HG03045 (cell line): ENCODE measurements around the gene PRPF19.

Source experiments
- ATAC-seq: cut with Tn5 transposase; IDR thresholded peaks from one replicate; pipeline ENCODE4 v1.9.1; 2021; ENCODE audit warnings: mild to moderate bottlenecking, moderate library complexity; ENCODE audit not compliant: unreplicated experiment

Gene PRPF19

DNA sequence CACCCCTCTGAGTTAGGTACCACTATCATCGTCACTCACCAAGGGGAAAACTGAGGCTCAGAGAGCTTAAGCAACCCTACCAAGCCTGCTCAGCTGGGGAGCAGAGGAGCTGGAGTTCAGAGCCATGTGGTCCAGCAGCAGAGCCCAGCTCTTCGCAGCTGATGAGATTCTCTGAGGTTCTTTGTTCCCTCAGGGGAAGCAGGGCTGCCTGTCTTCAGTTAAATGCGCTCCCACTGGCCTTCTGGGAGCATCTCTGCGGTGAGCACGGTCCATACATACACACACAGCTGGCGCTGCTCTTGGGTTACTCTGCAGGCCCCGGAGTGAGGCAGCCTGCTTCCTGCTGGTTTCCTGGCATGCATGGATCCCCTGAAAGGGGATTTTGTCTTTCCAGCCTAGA, 45.4 kb downstream of the PRPF19 start:
- no peak for ATAC-seq

DNA sequence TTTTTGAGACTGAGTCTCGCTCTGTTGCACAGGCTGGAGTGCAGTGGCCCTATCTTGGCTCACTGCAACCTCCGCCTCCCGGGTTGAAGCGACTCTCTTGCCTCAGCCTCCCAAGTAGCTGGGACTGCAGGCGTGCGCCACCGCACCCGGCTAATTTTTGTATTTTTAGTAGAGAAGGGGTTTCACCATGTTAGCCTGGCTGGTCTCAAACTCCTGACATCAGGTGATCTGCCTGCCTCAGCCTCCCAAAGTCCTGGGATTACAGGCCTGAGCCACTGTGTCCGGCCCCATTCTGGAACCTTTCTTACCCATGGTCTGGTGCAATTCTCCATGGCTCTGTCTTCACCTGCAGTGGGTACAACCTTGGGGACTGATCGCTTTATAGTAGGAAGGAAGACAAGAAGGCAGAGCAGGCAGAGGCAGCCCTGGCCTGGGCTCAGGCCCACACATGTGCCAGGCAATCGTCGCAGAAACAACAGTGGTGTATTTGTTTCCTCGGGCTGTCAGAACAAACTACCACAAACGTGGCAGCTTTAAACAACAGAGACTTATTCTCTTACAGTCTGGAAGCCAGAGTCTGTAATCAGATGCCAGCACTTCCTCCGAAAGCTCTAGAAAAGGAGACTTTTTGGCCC, 46.7 kb downstream of the PRPF19 start:
- no peak for ATAC-seq

DNA sequence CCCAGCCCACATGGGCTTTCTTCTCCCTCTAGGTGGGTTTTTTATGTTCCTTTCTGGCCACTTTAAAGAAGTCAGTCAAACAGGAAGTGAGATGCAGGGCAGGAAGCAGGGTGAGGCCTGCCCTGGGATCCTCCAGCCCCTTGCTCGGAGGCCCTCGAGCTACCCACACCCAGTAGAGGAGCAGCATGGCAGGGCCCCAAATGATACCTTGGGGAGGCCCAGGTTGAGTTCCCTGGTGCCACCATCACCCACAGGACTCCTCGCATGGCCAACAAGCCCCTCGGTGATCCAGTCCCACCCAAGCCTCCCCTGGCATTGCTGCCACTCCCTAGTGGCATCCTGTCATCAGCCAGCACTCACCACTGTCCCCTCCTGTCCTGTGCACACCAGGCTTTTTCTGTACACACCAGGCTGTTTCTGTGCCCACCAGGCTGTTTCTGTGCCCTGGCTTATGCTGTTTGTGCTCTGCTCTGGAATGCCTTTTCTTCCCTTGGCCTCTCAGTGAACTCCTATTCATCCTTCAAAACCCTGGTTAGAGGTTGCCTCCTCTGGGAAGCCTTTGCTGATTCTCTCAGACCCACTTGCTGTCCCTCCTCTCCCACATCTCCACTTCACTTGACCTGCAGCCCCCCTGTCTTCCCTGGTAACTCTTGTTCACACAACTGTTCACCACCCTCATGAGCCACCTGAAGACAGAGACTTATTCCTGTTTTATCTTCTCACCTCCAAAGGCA, 47.5 kb downstream of the PRPF19 start:
- ATAC-seq, result no peak

DNA sequence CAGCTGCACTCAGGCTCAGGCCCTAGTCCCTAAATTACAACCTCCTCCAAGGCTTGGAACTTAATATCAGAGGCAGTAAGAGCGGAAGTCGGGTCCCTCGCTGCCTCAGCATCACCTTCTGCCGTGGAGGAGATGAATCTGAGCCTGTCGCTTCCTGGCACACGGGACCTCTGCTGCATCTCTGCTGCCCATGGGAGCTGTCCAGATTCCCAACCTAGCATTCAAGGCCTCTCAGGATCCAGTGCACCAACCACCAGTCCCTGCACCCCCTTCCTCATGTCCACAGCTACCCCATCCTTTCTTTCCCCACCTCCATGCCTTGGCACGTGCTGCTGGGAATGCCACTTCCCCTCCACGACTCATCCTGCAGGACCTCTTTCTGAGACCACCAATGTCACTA, 48.1 kb downstream of the PRPF19 start:
- ATAC-seq, result no peak

DNA sequence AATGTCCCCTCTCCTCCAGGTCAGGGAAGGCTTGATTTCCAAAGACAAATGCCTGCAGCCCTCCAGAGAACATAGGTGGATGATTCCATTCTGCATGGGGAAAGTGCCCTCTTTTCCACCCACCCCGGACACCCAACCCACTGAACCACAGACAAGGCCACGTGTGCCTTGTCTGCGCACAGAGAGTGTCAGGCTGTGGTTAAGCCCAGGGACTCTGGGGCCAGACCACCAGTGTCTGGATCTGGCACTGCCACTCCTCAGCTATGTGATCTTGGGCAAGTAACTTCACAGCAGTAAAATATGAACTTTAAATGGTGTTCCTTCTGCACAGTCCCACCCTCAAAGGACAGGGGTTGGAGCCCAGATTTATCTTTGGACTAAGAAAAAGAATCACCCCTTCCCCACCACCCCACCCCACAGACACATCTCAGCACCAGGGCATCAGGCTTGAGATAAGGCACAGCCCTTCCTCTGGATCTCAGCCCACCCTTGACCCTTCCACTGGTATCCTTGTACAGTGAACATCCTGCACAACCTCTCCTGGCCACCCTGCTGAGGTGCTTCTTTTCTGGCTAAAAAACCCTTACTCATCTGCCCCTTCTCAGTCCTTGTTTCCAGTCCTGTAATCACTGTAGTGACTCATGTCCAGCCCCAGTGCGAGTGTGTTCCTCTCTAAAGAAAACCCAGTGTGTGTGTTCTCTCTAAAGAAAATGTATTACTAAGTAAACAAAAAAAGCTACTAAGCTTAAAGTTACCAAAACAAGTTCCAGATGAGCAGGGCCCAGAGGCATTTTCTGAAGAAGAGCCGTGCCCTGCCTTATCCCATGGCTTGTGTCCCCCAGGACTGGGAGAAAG, 48.8 kb downstream of the PRPF19 start:
- no peak for ATAC-seq

DNA sequence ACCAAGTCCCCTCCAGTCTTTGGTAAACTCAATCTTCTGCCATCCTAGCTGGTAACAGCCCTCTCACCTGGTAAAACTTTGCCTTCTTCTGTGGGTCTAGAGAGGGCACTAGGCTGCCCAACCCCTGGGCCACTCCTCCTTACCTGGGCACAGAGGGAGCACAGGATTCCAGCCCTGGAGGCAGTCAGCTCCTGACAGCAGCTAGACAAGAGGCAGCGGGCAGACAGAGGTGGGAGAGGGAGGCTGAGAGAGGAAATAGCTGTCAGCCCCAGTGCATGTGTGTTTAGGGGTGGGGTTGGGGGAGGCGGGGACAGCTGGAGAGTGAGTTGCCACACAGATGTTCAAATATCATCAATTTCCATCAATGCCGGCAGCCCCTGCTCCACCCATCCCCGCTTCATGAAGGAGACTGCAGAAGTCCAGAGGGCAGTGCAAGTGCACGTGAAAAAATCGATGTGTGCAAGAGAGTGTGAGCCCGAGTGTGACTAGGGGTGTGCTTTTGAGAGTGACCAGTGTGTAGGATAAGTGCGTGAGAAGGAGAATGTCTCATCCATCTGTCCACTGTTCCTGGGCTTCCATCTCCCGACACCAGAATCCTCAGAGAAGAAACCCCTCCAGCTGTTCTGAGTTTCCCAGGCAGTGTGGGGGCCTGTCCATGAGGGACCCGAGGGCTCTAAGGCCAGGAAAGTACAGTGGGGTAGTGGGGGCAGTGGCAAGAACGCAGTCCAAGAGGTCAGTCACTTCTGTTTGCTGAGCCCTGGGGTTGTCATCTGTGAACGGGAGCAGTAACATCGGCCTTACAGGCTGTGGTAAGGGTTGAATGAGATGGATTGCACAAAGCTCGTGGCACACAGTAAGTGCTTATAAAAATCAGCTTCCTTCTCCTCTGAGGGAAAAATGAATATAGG, 50.4 kb downstream of the PRPF19 start, which contains the start of gene PTGDR2:
Gene PTGDR2 (minus strand): TSS at position 225 of the 908 bp plus-strand sequence. CDS start 2,228 bp downstream, outside the sequence.
- ATAC-seq, result no peak

DNA sequence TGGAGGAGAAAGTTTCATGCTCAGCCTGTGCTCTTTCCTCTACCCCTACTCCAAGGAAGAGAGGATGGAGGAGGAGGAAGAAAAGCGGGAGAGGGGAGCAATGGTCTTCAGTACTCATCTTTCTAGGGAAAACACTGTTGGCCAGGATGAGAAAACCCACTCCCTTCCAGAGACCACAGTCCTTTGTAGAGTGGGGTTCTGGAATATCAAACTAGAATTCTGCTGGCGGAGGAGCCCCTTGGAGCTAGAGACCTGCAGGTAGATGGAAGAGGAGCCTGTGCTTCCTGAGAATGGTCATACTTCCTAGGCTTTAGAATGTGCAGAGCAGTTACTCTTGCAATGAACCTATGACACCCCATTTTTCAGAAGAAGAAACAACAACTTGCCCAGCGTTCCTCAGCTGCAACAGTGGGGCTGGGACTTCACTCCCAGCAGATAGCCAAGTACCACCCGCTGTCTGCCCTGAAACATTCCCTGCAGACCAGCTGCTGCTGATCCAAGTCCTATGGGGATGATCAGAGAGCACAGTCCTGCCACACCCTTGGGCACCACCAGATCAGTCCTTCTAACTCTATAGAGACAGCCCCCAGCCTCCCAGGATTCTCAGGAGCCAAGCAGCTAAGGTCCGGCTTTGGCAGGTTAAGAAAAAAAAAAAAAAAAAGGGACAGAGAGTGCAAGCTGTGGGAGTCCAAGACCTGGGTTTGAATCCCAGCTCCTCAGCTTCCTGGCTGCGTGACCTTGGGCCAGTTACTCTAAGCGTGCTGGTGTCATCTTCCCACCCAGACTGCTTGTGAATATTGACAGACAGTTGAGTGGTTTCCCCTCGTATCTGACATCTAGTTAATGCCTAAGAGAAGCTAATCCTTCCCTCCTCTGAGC, 51.3 kb downstream of the PRPF19 start:
- no peak for ATAC-seq

DNA sequence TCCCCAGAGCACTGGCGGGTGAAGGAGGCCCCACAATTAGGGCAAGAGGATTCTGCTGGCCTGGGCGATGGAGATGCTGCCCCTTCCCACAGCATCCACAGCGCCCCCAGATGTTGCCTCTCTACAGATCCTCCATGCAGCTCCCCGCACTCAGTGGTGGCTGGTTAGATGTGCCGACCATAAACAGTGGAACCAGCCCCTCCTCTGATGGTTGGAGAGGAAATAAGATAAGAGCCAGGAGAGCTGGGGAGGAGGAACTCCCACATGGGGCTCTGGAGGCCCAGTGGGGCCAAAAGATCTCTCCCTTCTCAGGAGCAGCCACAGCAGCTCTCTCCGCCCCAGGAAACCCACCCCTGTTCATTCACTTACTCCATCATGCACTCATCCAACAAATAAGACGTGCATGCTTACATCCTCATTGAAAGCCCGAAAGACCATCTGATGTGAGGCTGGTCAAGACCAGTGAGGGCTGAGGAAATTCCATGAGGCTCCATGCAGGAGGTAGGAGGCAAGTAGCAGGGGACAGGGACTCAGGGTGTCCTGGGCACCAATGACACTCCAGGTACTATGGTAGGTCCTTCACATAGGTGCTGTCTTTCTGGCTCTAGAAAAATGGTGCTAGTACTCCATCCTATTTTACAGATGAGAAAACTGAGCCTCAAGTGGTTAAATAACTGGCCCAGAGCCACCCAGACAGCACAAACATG, 52.1 kb downstream of the PRPF19 start:
- ATAC-seq, result no peak

DNA sequence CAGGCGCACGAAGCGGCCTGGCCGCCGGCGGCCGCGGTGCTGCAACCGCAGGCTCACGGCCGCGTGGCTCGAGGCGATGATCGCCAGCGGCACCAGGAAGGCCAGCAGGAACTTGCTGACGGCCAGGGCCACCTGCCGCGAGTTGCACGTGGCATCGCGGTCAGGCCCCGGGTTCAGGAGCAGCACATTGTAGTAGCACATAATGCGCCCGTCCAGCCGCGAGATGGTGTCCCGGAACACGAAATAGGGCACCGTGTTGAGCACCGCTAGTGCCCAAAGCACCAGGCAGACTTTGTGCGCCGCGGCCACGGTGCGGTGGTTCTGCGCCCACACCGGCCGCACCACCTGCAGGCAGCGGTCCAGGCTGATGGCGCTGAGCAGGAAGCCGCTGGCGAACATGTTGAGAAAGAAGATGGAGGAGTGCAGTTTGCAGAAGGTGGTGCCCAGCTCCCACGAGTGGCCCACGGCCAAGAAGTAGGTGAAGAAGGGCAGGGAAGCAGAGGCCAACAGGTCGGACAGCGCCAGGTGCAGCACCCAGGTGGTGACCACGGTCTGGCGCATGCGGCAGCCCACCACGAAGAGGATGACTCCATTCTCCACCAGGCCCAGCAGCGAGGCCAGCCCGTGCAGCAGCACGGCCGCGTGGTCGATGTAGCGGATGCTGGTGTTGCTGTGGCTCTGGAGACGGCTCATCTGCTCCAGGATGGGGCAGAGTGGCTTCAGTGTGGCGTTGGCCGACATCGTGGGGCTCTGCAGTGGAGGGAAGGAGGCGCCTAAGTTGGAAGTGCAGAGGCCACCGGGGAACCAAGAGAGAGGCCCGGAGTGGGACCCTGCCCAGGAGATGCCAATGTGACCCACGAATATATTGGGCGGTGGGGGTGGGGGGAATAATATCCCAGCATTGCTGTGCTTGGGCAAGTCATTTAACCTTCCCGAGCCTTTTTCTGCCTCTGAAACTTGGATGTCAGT, 53.1 kb downstream of the PRPF19 start:
- no peak for ATAC-seq

DNA sequence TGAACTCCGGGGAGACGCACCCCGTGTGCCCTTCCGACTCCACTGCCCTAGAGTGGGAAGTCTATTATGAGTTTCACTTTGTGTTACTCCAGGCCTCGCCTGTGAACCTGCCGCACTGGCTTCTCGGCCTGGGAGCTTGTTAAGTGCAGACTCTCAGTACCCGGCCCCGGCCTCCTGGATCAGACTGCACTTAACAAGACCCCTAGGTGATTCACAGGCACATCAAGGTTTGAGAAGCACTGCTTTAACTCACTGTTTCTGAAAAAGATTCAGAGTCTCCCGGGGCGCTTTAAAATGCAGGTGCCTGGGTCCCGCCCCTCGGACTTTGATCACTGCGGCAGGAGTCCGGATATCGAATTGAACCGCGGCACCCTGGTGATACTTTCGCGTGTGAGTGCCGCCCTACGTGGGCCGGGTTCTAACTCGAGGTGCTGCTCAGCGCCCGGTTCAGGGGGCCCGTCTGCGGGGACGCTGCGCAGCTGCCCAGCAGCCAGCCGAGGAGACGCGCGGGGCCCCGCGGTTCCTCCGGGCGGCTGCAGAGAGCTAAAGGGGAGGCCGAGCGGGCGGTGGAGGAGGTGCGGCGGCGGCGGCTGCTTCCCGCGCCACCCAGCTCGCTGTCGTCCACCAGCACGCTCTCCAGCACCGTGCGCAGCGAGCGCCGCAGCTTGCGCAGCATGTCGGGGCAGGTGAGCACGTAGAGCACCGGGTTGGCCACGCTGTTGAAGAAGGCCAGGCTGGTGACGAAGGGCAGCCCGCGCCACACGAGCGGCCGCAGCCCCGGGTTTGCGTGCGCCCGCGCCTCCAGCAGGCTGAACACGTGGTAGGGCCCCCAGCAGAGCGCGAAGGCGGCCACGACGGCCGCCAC, 54.0 kb downstream of the PRPF19 start:
- ATAC-seq, result no peak

DNA sequence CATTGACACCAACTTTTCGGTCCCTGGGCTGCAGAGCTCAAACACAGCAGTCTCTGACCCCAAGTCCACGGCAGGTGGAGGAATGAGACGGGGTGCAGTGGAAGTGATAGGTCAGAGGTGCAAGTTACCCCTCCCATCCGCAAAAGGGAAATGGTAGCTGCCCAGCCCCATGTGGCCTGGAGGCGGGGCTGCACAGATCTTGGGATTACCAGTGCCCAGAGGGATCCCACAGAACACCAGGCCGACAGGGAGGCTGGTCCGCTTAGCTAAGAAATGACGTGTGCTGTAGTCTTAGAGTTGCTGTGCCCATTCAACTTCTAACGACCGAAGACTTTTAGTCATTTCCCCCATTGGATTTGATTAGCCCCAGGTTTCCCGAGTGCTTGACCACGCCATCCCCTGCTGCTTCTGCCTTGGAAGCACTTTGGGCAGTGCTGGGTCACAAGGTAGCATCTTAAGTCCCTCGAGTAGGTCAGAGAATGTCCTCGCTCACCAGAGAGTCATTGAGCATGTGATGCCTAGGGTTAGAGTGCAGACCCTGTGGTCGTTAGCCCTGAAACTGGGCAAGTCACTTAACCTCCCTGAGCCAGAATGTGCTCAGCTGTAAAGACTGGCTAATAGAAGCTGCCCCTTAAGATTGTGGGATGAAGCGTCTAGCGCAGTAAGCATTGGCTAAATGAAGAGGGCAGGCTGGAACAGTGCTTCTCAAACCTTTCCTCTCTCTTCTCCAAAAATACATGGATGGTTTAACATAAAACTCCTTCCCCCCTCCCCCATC, 54.9 kb downstream of the PRPF19 start:
- no peak for ATAC-seq

DNA sequence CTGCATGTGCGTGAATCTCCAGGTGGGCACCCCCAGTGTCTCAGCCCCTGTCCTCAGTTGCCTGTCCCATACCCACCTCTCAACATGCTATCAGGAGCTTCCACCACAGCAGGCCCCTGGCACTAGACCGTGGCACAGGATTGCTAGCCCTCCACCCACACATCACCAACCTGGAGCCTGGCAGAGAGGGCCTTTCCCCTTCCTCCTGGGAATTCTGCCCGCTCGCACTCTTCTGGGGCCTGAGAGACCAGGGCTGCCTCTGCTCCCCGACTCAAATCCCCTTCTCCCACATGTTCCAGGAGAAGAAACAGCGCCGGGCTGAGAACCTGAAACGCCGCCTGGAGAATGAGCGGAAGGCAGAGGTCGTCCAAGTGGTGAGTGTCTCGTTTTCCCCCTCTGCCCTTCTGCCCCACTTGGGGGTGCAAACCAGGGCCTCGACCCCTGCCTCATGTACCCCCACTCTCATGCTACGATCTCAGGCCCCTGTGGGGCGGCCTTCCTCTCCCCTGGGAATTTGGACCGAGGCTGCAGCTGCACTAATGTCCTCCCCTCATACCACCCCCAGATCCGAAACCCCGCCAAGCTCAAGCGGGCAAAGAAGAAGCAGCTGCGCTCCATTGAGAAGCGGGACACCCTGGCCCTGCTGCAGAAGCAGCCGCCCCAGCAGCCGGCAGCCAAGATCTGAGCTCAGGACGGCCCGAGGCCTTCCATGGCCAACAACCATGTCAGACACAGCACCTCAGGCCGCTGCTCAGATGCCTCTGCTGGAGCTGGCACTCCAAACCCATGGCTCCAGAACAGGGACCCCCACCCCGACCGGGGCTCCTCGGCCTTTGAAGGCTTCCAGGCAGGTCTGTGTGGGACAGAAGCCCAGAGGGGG, 56.5 kb downstream of the PRPF19 start:
- no peak for ATAC-seq

DNA sequence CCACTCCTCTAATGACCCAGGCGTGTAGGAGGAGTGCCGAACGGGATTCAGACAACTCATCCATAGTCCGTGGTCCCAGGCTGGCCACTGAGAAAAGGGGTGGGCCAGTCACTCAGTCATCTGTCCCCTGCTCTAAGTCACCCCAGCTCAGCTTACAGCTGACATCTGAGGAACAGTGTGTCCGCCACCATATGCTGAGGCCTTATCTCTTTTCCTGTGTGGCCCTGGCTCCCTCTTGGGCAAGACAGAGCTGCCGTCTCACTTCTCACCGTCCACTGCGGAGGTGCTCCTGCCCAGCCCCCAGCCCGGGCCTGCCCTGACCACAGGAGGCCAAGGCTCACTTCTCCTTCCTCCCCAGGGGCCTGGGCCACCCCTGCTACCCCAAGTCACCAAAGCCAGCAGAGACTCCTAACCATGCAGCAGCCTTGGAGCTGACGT, 57.7 kb downstream of the PRPF19 start:
- no peak for ATAC-seq

DNA sequence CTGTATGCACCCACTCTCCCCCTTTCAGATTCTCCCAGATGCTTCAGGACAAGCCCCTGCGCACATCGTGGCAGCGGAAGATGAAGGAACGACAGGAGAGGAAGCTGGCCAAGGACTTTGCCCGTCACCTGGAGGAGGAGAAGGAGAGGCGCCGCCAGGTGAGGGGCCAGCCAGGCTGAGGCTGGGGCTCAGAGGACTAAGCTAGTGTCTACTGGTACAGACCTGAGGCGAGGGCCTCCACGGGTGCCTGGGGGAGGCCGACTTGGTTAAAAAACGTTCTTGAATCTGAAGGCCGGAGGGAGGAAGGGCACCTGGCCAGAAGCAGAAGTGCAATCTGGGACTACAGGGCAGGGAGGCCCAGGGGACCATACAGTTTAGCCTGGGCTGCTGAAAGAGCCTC, 58.5 kb downstream of the PRPF19 start:
- no peak for ATAC-seq

DNA sequence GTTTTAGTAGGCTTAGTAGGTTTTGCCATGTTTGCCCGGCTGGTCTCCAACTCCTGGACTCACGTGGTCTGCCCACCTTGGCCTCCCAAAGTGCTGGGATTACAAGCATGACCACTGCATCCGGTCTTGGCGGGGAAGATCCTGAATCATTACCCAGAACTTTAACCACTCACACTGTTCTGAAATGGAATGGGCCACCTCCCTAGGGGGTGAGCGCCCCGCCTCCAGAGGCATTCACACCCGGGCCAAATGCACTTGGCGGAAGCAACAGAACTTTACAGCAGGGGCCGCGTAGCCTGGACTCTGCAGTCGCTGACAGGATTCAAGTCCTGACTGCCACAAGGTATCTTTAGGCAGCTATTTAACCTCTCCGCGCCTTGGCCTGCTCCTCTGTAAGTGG, 59.1 kb downstream of the PRPF19 start:
- no peak for ATAC-seq
